ENCODE measurements around the gene SPINK5. TPM values are rescaled to one million over a fixed set of nuclear protein-coding genes. Genes with fewer than 3 reads are reported as not detected.
"Not testable (repeated sequence)": the region's sequence is repeated elsewhere in the genome, so short reads cannot be mapped to it uniquely, and the experiment has no call there.

SPINK5 gene, protein sequence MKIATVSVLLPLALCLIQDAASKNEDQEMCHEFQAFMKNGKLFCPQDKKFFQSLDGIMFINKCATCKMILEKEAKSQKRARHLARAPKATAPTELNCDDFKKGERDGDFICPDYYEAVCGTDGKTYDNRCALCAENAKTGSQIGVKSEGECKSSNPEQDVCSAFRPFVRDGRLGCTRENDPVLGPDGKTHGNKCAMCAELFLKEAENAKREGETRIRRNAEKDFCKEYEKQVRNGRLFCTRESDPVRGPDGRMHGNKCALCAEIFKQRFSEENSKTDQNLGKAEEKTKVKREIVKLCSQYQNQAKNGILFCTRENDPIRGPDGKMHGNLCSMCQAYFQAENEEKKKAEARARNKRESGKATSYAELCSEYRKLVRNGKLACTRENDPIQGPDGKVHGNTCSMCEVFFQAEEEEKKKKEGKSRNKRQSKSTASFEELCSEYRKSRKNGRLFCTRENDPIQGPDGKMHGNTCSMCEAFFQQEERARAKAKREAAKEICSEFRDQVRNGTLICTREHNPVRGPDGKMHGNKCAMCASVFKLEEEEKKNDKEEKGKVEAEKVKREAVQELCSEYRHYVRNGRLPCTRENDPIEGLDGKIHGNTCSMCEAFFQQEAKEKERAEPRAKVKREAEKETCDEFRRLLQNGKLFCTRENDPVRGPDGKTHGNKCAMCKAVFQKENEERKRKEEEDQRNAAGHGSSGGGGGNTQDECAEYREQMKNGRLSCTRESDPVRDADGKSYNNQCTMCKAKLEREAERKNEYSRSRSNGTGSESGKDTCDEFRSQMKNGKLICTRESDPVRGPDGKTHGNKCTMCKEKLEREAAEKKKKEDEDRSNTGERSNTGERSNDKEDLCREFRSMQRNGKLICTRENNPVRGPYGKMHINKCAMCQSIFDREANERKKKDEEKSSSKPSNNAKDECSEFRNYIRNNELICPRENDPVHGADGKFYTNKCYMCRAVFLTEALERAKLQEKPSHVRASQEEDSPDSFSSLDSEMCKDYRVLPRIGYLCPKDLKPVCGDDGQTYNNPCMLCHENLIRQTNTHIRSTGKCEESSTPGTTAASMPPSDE
- total RNA-seq, result not detected

DNA sequence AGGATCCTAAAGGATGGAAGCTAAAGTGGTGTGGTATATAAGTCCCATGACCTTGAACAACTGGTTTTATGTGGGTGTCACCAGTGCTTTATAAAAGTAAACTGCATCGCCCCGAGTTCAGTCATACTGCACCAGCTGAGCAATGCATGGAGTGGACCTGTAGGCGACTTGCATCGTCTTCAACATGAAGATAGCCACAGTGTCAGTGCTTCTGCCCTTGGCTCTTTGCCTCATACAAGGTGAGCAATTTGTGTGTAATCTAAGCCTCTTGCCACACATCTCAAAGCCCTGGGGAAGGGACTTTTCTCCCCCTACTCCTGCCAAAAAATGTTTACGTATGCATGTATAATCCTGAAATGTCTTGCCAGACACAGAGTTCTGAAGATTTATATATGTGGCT lies at the start of gene SPINK5:
Gene SPINK5, plus strand, starts transcription at position 120 of the 400 bp plus-strand sequence. Its CDS starts 65 bp downstream, at position 185.
- no peaks in the 10 kb centered on the region for H3K4me1 Mint-ChIP-seq
- no peak within 1 kb of the TSS for H3K27ac Mint-ChIP-seq
- H3K4me3 Mint-ChIP-seq, result no peak within 1 kb of the TSS
- H3K9me3 Mint-ChIP-seq (ENCODE audit: low read depth), result no peaks in the 10 kb centered on the region
- H3K36me3 Mint-ChIP-seq (ENCODE audit: low read depth), result no peaks in the 10 kb centered on the region
- DNase-seq, result no peak
- H3K27me3 Mint-ChIP-seq, result no peaks in the 10 kb centered on the region
- ATAC-seq, result no peak
- POLR2A ChIA-PET, result no interaction called here
- CTCF ChIA-PET, result no interaction called here
- intact Hi-C loops (cut with DNase I, micrococcal nuclease), result no loop called here

DNA sequence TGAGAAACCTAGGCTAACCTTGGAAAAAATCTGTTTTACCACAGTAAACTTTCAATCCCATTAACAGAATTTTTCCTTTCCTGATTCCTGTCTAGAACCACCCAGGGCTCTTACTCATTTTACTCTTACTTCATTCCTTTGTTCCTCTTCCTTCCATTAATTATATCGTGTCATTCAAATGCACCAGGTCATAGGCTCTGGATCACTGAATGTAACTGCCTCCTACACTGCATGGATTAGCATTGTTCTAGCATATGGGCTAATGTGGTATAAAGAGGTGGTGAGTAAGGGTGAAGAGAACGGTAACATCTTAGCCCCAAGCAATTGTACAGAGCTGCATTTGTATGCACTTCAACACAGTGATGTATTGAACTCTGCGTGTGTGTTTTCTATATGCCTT lies 49.5 kb upstream of the SPINK5 start:
- ATAC-seq, result no peak
- POLR2A ChIA-PET, result no interaction called here

DNA sequence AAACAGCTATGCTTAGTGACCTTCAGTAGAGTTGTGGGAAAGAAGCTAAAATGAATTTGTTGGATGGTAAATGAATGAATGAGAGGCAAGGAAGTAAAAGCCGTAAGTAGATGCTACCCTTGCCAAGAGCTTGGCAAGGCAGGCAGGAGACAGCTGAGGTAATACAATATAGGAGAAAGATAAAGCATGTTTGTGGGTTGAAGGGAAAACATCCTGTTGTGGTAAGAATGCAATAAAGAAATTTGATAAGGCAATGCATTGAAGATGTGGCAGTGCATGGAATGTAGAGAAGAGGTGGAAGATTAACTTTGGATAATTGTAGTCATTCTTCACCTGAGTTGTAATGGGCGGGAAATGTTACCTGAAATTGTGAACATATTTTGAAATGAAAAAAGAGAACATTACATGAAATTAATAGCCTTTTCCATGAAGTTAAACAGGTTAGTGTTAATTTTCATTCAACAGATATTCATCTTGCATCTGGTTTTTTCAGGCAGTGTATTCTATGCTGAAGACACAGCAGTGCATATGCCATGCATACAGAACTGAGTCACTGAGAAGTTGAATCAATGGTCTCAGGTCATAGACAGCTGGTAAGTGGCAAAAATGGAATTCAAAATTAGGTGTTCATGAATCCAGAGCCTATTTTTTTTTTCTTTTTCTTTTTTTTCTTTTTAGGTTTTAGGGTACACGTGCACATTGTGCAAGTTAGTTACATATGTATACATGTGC lies 43.4 kb upstream of the SPINK5 start:
- no peak for DNase-seq
- H3K4me1 Mint-ChIP-seq, result no peaks in the 10 kb centered on the region
- no peaks in the 10 kb centered on the region for H3K27me3 Mint-ChIP-seq
- no peak overlapping the region for H3K27ac Mint-ChIP-seq
- intact Hi-C loops (cut with DNase I, micrococcal nuclease), result no loop called here
- no peaks in the 10 kb centered on the region for H3K36me3 Mint-ChIP-seq (ENCODE audit: low read depth)
- no peak for ATAC-seq
- ChIA-PET CTCF (interaction anchor here (1.3 kb wide), 1 partner anchor 20 kb away, joined by 3 read pairs; no protein-coding TSS in a partner anchor), POLR2A (no interaction called here)
- H3K4me3 Mint-ChIP-seq, result no peak overlapping the region
- H3K9me3 Mint-ChIP-seq (ENCODE audit: low read depth), result peaks cover 3% of the 10 kb centered on the region

More for the DNA sequence above, 49.5 kb upstream of the SPINK5 start:
- Mint-ChIP-seq H3K36me3 (ENCODE audit: low read depth) (no peaks in the 10 kb centered on the region), H3K27me3 (no peaks in the 10 kb centered on the region), H3K4me3 (no peak overlapping the region), H3K4me1 (no peaks in the 10 kb centered on the region), H3K27ac (no peak overlapping the region), H3K9me3 (ENCODE audit: low read depth) (no peaks in the 10 kb centered on the region)
- intact Hi-C loops (cut with DNase I, micrococcal nuclease), result no loop called here
- CTCF ChIA-PET, result no interaction called here
- no peak for DNase-seq

DNA sequence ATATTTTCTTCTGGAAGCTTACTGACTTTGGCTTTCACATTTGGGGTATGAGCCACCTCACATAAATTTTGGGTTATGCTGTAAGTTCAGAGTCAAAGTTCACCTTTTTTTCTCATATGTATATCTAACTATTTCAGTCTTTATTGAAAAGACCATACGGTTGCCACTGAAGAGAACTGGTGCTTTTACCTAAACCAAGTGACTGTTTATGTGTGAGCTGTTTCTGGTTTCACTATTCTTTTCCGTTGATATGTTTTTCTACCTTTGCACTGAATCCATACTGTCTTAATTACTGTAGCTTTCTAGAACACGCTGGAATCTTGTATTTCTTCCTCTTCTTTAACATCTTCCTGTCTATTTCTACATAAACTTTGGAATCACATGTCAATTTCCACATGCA lies 36.3 kb upstream of the SPINK5 start:
- Mint-ChIP-seq H3K9me3 (ENCODE audit: low read depth) (peaks cover 7% of the 10 kb centered on the region), H3K36me3 (ENCODE audit: low read depth) (no peaks in the 10 kb centered on the region), H3K27me3 (peaks cover 2% of the 10 kb centered on the region), H3K4me1 (no peaks in the 10 kb centered on the region), H3K27ac (no peak overlapping the region), H3K4me3 (no peak overlapping the region)
- no peak for DNase-seq
- no peak for ATAC-seq
- intact Hi-C loops (cut with DNase I, micrococcal nuclease), result no loop called here
- ChIA-PET CTCF (no interaction called here), POLR2A (no interaction called here)

DNA sequence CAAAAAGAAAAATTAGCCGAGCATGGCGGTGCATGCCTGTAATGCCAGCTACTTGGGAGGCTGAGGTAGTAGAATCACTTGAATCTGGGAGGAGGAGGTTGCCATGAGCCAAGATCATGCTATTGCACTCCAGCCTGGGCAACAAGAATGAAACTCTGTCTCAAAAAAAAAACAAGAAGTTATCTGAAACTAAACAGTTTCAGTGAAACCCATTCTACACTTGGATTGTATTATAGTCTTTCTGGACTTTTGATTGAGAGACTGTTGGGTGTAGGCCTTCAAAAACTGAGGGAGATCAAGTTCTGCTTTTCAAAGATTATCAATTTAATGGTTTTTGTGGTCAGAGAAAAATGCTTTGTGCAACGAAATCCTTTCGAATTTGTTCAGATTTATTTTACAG lies 34.6 kb upstream of the SPINK5 start:
- POLR2A ChIA-PET, result no interaction called here

DNA sequence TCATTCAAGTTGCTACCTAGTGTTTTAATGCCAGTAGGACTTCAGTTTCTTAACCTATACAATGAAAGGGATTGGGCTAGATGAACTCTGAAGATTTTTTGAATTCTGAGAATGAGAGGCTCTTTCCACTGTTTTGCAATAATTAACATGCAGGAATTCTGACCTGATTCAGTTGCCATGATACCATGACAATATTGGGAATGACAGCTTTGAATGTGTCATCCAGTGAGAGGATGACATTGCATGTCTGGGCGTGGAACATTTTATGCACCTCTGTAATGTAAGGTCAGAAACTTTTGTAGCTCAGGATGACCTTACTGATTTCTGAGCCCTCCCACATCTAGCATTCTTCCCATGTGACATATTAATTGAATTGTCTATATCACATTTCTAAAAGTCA lies 30.6 kb upstream of the SPINK5 start:
- Mint-ChIP-seq H3K4me3 (no peak overlapping the region), H3K4me1 (no peaks in the 10 kb centered on the region), H3K36me3 (ENCODE audit: low read depth) (no peaks in the 10 kb centered on the region), H3K27ac (no peak overlapping the region), H3K9me3 (ENCODE audit: low read depth) (peaks cover 4% of the 10 kb centered on the region), H3K27me3 (peaks cover 2% of the 10 kb centered on the region)
- DNase-seq (no peak), ATAC-seq (no peak)
- POLR2A ChIA-PET, result no interaction called here
- intact Hi-C loops (cut with DNase I, micrococcal nuclease), result no loop called here
- CTCF ChIA-PET, result no interaction called here

More for the DNA sequence above, 34.6 kb upstream of the SPINK5 start:
- no peak for DNase-seq
- H3K9me3 Mint-ChIP-seq (ENCODE audit: low read depth), result peaks cover 7% of the 10 kb centered on the region
- H3K27ac Mint-ChIP-seq, result no peak overlapping the region
- no peaks in the 10 kb centered on the region for H3K4me1 Mint-ChIP-seq
- CTCF ChIA-PET, result no interaction called here
- intact Hi-C loops (cut with DNase I, micrococcal nuclease), result no loop called here
- no peaks in the 10 kb centered on the region for H3K36me3 Mint-ChIP-seq (ENCODE audit: low read depth)
- H3K4me3 Mint-ChIP-seq, result no peak overlapping the region
- H3K27me3 Mint-ChIP-seq, result peaks cover 2% of the 10 kb centered on the region
- no peak for ATAC-seq

DNA sequence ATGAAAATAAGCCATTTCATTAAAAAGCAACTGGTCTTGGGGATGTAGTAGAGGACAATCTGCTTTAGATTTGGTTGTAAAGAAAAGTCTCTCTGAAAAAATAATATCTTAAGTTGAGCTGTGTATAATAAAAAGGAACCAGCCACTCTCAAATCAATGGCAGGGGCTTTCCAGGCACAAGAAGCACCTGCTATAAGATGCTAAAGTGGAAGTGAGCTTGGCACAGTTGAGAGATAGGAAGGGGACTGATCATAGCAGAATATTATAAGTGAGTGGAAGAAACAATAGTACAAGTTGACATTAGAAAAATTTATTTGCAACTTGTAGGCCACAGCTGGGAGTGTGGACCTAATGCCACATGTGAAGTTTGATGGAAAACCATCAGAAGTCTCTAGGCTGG lies 28.1 kb upstream of the SPINK5 start:
- Mint-ChIP-seq H3K4me3 (no peak overlapping the region), H3K36me3 (ENCODE audit: low read depth) (no peaks in the 10 kb centered on the region), H3K9me3 (ENCODE audit: low read depth) (no peaks in the 10 kb centered on the region), H3K27me3 (no peaks in the 10 kb centered on the region), H3K4me1 (no peaks in the 10 kb centered on the region), H3K27ac (no peak overlapping the region)
- CTCF ChIA-PET, result no interaction called here
- DNase-seq, result no peak
- POLR2A ChIA-PET, result no interaction called here
- no peak for ATAC-seq
- intact Hi-C loops (cut with DNase I, micrococcal nuclease), result no loop called here

DNA sequence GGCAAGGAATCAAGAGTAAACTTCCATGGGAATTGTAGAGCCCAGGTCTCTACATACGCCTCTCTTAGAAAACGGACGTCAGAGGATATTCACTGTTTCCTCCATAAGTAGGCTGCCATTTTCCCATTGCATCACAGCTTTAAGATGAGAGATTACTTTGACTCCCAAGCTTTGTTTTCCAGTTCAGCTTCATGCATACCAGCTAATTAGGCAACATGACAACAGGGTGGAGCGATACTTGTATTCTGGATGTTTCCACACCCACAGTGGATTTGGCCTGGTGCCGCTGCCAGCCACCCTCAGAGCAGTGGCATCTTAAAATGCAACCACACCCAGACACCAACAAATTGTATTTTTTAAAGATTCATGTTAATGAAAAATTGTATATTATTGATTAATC lies 20.9 kb upstream of the SPINK5 start:
- CTCF ChIA-PET, result interaction anchor here (1.0 kb wide), 1 partner anchor 44 kb away, joined by 3 read pairs; no protein-coding TSS in a partner anchor
- intact Hi-C loops (cut with DNase I, micrococcal nuclease), result no loop called here
- H3K27ac Mint-ChIP-seq, result no peak overlapping the region
- ATAC-seq (no peak), DNase-seq (no peak)
- no peak overlapping the region for H3K4me3 Mint-ChIP-seq
- H3K27me3 Mint-ChIP-seq, result no peaks in the 10 kb centered on the region
- no peaks in the 10 kb centered on the region for H3K36me3 Mint-ChIP-seq (ENCODE audit: low read depth)
- no peaks in the 10 kb centered on the region for H3K4me1 Mint-ChIP-seq
- POLR2A ChIA-PET, result interaction anchor here (1.0 kb wide), 1 partner anchor 14 kb away, joined by 3 read pairs; no protein-coding TSS in a partner anchor
- no peaks in the 10 kb centered on the region for H3K9me3 Mint-ChIP-seq (ENCODE audit: low read depth)

DNA sequence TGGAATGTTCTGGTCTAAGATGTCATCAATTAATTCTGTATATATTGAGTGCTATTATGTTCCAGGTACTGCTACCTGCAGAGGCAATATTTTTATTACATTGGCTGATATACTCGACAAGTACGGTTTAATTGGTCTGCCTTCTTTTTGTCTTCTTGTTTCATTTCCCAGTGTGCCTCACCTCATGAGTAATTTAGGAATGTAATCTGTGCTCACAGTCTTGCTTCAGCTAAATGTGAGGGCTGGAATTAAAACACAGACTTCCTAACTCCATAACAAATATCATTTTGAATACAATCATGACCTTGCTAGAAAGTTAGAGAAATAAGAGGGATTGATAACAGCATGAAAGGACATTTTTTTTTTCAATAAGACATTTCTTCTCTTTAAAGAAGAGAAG lies 20.1 kb upstream of the SPINK5 start:
- intact Hi-C loops (cut with DNase I, micrococcal nuclease), result no loop called here
- H3K9me3 Mint-ChIP-seq (ENCODE audit: low read depth), result no peaks in the 10 kb centered on the region
- ChIA-PET CTCF (no interaction called here), POLR2A (no interaction called here)
- no peaks in the 10 kb centered on the region for H3K27me3 Mint-ChIP-seq
- no peaks in the 10 kb centered on the region for H3K4me1 Mint-ChIP-seq
- no peak overlapping the region for H3K27ac Mint-ChIP-seq
- ATAC-seq (no peak), DNase-seq (no peak)
- H3K36me3 Mint-ChIP-seq (ENCODE audit: low read depth), result no peaks in the 10 kb centered on the region
- H3K4me3 Mint-ChIP-seq, result no peak overlapping the region

DNA sequence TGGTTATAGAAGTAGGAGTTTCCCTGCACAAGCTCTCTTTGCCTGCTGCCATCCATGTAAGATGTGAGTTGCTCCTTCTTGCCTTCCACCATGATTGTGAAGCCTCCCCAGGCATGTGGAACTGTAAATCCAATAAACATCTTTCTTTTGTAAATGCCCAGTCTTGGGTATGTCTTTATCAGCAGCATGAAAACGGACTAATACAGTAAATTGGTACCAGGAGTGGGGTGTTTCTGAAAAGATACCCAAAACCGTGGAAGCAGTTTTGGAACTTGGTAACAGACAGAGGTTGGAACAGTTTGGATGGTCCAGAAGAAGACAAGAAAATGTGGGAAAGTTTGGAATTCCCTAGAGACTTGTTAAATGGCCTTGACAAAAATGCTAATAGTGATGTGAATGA lies 8.6 kb upstream of the SPINK5 start:
- POLR2A ChIA-PET, H3K27ac Mint-ChIP-seq, DNase-seq: not testable (repeated sequence)

DNA sequence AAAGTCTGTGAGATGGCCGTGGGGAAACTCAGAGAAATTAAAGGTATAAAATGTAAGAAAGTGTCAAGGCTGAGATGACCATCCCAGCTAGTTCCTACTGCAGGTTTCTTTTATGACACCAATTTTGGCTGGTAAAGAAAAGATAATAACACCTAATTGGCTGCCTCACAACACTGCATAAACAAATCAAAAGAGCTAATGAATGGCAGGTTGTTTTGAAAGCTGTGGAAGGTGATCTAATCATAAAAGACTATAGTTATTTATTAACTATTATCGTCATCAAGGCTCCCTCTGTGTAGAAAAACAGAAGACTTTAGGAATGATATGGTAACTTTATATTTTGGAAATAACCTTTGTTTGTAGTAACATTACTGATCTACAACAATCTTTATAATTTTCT lies 3.5 kb upstream of the SPINK5 start:
- ChIA-PET POLR2A (no interaction called here), CTCF (no interaction called here)
- no peak overlapping the region for H3K27ac Mint-ChIP-seq
- DNase-seq (no peak), ATAC-seq (no peak)
- intact Hi-C loops (cut with DNase I, micrococcal nuclease), result no loop called here
- H3K27me3 Mint-ChIP-seq, result no peaks in the 10 kb centered on the region
- H3K9me3 Mint-ChIP-seq (ENCODE audit: low read depth), result peaks cover 11% of the 10 kb centered on the region
- H3K4me3 Mint-ChIP-seq, result no peak overlapping the region
- no peaks in the 10 kb centered on the region for H3K4me1 Mint-ChIP-seq
- no peaks in the 10 kb centered on the region for H3K36me3 Mint-ChIP-seq (ENCODE audit: low read depth)

More for the DNA sequence above, 8.6 kb upstream of the SPINK5 start:
- H3K4me1 Mint-ChIP-seq; H3K36me3 Mint-ChIP-seq (ENCODE audit: low read depth); H3K27me3 Mint-ChIP-seq; intact Hi-C loops (cut with DNase I, micrococcal nuclease); ATAC-seq; CTCF ChIA-PET; H3K4me3 Mint-ChIP-seq: not testable (repeated sequence)
- peaks cover 27% of the 10 kb centered on the region for H3K9me3 Mint-ChIP-seq (ENCODE audit: low read depth)

Data from activated CD4-positive, alpha-beta T cell treated with anti-CD3 and anti-CD28 coated beads for 36 hours (primary cell).